GM23338 (cell line): Measurements from ENCODE around the gene NCOA4. TPM values are rescaled to one million over a fixed set of nuclear protein-coding genes. Genes with fewer than 3 reads are reported as not detected.

ENCODE experiments used
- ATAC-seq: fragments of 200-7000 bp; cut with Tn5 transposase; 3 replicates; pipeline ENCODE4 v1.9.1; 2020
- DNase-seq: peaks from one replicate; pipeline ENCODE4 v3.0.0-alpha.2; 2015; ENCODE audit warnings: low spot score
- H2AFZ ChIP-seq: fragments of 200-600 bp; sonication (generic); 2 replicates; pipeline ENCODE4 v1.8.0; 2016; ENCODE audit warnings: antibody characterized with exemption, mild to moderate bottlenecking, moderate library complexity
- H3F3A ChIP-seq: fragments of 200-600 bp; sonication (generic); replicated peaks from 2 replicates; pipeline ENCODE4 v1.8.0; 2017; ENCODE audit warnings: antibody characterized with exemption, mixed run types, low read depth
- H3K27ac ChIP-seq: fragments of 200-600 bp; sonication (generic); 2 replicates; pipeline ENCODE4 v1.6.1; 2016; ENCODE audit warnings: low read depth
- H3K27me3 ChIP-seq: fragments of 200-600 bp; sonication (generic); 2 replicates; pipeline ENCODE4 v1.8.0; 2016; ENCODE audit warnings: mild to moderate bottlenecking, mixed run types, moderate library complexity; ENCODE audit not compliant: insufficient read depth
- H3K36me3 ChIP-seq: fragments of 200-600 bp; sonication (generic); 2 replicates; pipeline ENCODE4 v1.8.0; 2016; ENCODE audit warnings: mild to moderate bottlenecking; ENCODE audit not compliant: insufficient read depth
- H3K4me1 ChIP-seq: fragments of 200-600 bp; sonication (generic); 2 replicates; pipeline ENCODE4 v1.8.0; 2016; ENCODE audit warnings: mild to moderate bottlenecking, moderate library complexity; ENCODE audit not compliant: insufficient read depth
- H3K4me2 ChIP-seq: fragments of 200-600 bp; sonication (generic); 2 replicates; pipeline ENCODE4 v1.7.1; 2017; ENCODE audit warnings: mixed run types
- H3K4me3 ChIP-seq: fragments of 200-600 bp; sonication (generic); 2 replicates; pipeline ENCODE4 v1.6.1; 2016; ENCODE audit warnings: mixed run types
- H3K79me2 ChIP-seq: fragments of 200-600 bp; sonication (generic); replicated peaks from 2 replicates; pipeline ENCODE4 v1.8.0; 2017; ENCODE audit warnings: mild to moderate bottlenecking; ENCODE audit not compliant: insufficient read depth
- H3K9me2 ChIP-seq: fragments of 200-600 bp; sonication (generic); 2 replicates; pipeline ENCODE4 v1.8.0; 2017; ENCODE audit not compliant: insufficient read depth
- H4K20me1 ChIP-seq: fragments of 200-600 bp; sonication (generic); replicated peaks from 2 replicates; pipeline ENCODE4 v1.8.0; 2017; ENCODE audit warnings: mild to moderate bottlenecking; ENCODE audit not compliant: insufficient read depth
- H3K27ac Mint-ChIP-seq: 2 replicates; pipeline ENCODE4 v1.8.0; 2020; ENCODE audit warnings: inconsistent platforms, mild to moderate bottlenecking, moderate library complexity, mixed read lengths
- H3K27me3 Mint-ChIP-seq: 3 replicates; pipeline ENCODE4 v1.8.0; 2022; ENCODE audit warnings: low read depth, mild to moderate bottlenecking, moderate library complexity, mixed read lengths, inconsistent platforms; ENCODE audit not compliant: insufficient read depth, poor library complexity
- H3K36me3 Mint-ChIP-seq: 3 replicates; pipeline ENCODE4 v1.8.0; 2021; ENCODE audit warnings: low read depth, mild to moderate bottlenecking, inconsistent platforms, moderate library complexity, mixed read lengths
- H3K4me1 Mint-ChIP-seq: 3 replicates; pipeline ENCODE4 v1.8.0; 2020; ENCODE audit warnings: mild to moderate bottlenecking, inconsistent platforms, mixed read lengths
- H3K4me3 Mint-ChIP-seq: 3 replicates; pipeline ENCODE4 v1.8.0; 2021; ENCODE audit warnings: moderate library complexity, mild to moderate bottlenecking, inconsistent platforms, mixed read lengths
- H3K9me3 Mint-ChIP-seq: 3 replicates; pipeline ENCODE4 v1.8.0; 2020; ENCODE audit warnings: moderate library complexity, mild to moderate bottlenecking, inconsistent platforms, mixed read lengths
- CREB1 ChIP-seq: fragments of 250-450 bp; sonication (Bioruptor Pico); IDR thresholded peaks from 2 replicates; pipeline ENCODE4 v1.5.0; 2020; ENCODE audit warnings: low read depth, mild to moderate bottlenecking, moderate library complexity
- CTCF ChIP-seq, 2 experiments: fragments of 200-600 bp in 1 of 2; sonication (generic) in 1 of 2; conservative IDR thresholded peaks; 2 replicates each; pipeline versions ENCODE4 v1.5.1 to v1.6.1; 2016 to 2017; ENCODE audit warnings: antibody characterized with exemption in 2 of 2, low read depth in 2 of 2, mild to moderate bottlenecking in 2 of 2, moderate library complexity in 1 of 2
- ETS1 ChIP-seq: IDR thresholded peaks from 2 replicates; pipeline ENCODE4 v1.6.1; 2016; ENCODE audit warnings: antibody characterized with exemption
- EZH2 ChIP-seq: fragments of 200-600 bp; sonication (generic); IDR thresholded peaks from one replicate; pipeline ENCODE4 v1.8.0; 2017; ENCODE audit warnings: antibody characterized with exemption, mild to moderate bottlenecking, low read depth; ENCODE audit not compliant: unreplicated experiment
- EZH2phosphoT487 ChIP-seq: fragments of 200-600 bp; sonication (generic); IDR thresholded peaks from one replicate; pipeline ENCODE4 v1.8.1; 2018; ENCODE audit warnings: antibody characterized with exemption; ENCODE audit not compliant: unreplicated experiment
- JUNB ChIP-seq: IDR thresholded peaks from one replicate; pipeline ENCODE4 v1.6.1; 2016; ENCODE audit warnings: antibody characterized with exemption; ENCODE audit not compliant: unreplicated experiment
- NANOG ChIP-seq: IDR thresholded peaks from 2 replicates; pipeline ENCODE4 v1.6.1; 2016; ENCODE audit warnings: antibody characterized with exemption, borderline replicate concordance
- POLR2AphosphoS5 ChIP-seq: IDR thresholded peaks from 2 replicates; pipeline ENCODE4 v1.6.1; 2016; ENCODE audit warnings: antibody characterized with exemption, low read depth
- STAT1 ChIP-seq: IDR thresholded peaks from one replicate; pipeline ENCODE4 v1.6.1; 2016; ENCODE audit warnings: antibody characterized with exemption; ENCODE audit not compliant: unreplicated experiment
- ZNF114 ChIP-seq: fragments of 250-450 bp; sonication (Bioruptor Pico); IDR thresholded peaks from 2 replicates; pipeline ENCODE4 v1.5.0; 2020; ENCODE audit warnings: mild to moderate bottlenecking, moderate library complexity
- ZNF462 ChIP-seq: fragments of 250-450 bp; sonication (Bioruptor Pico); IDR thresholded peaks from 2 replicates; pipeline ENCODE4 v1.5.0; 2020; ENCODE audit warnings: mild to moderate bottlenecking, moderate library complexity
- polyA plus RNA-seq: library from polyadenylated mRNA; unstranded; fragments of >200 nt; fragmentation: Nextera tagmentation; extraction: Ambion mirVana; gene quantifications from 2 replicates; pipeline ENCODE4 v1.2.1, GENCODE V29; 2016
- total RNA-seq: library from RNA; depleted of rRNA; stranded (reverse); fragments of >200 nt; shearing (Covaris generic); gene quantifications from 2 replicates; pipeline ENCODE4 v1.2.3, GENCODE V29; 2014

The NCOA4 gene
- total and polyA plus RNA-seq, 2 experiments from 2014 or later = 24.9 to 76.9 TPM

- no peak for DNase-seq
- no peak overlapping the region for H3K27ac ChIP-seq
- H3K36me3 Mint-ChIP-seq = no peaks in the 10 kb centered on the region; the same call in 2 of the 3 replicates
- H3K4me1 Mint-ChIP-seq = peaks cover 3% of the 10 kb centered on the region; the same call in 2 of the 3 replicates
- TF ChIP-seq CREB1 (CRISPR knock-in tag) = no peak
- no peak for TF ChIP-seq JUNB
- TF ChIP-seq ETS1 = no peak
- TF ChIP-seq ZNF114 (CRISPR knock-in tag) = no peak
- TF ChIP-seq EZH2 = no peak
- TF ChIP-seq STAT1 = no peak
- TF ChIP-seq NANOG = no peak
- no peak overlapping the region for H3K4me2 ChIP-seq
- H3K4me1 ChIP-seq = peaks cover 7% of the 10 kb centered on the region; the same call in 1 of the 2 replicates
- no peak overlapping the region for H3K4me3 Mint-ChIP-seq
- ATAC-seq = no peak
- no peaks in the 10 kb centered on the region for H3K9me2 ChIP-seq
- no peaks in the 10 kb centered on the region for H4K20me1 ChIP-seq
- peak overlapping the region; percentile 84; the same call in 1 of the 2 replicates for H2AFZ ChIP-seq
- H3K27me3 Mint-ChIP-seq = no peaks in the 10 kb centered on the region
- no peak overlapping the region for H3K27ac Mint-ChIP-seq
- H3K79me2 ChIP-seq = no peaks in the 10 kb centered on the region
- H3K27me3 ChIP-seq = no peaks in the 10 kb centered on the region
- no peaks in the 10 kb centered on the region for H3K36me3 ChIP-seq
- H3K9me3 Mint-ChIP-seq = 0 out of 3 replicates have a peak, but pooled peaks cover 2% of the 10 kb centered on the region
- H3F3A ChIP-seq = no peaks in the 10 kb centered on the region
- no peak overlapping the region for H3K4me3 ChIP-seq
These were observed 46.7 kb upstream of the NCOA4 start for GRCh38 chr10:46077141-46077554.

- Histone ChIP-seq H3F3A (no peaks in the 10 kb centered on the region), H3K4me3 (no peak overlapping the region), H3K4me2 (no peak overlapping the region), H3K79me2 (no peaks in the 10 kb centered on the region), H3K27me3 (no peaks in the 10 kb centered on the region), H4K20me1 (no peaks in the 10 kb centered on the region), H3K4me1 (peaks cover 7% of the 10 kb centered on the region; the same call in 1 of the 2 replicates), H3K36me3 (no peaks in the 10 kb centered on the region), H3K9me2 (no peaks in the 10 kb centered on the region), H2AFZ (peak overlapping the region; percentile 38; the same call in 1 of the 2 replicates), H3K27ac (no peak overlapping the region)
- no peak overlapping the region for H3K4me3 Mint-ChIP-seq
- H3K9me3 Mint-ChIP-seq = 0 out of 3 replicates have a peak, but pooled peaks cover 2% of the 10 kb centered on the region
- DNase-seq (no peak), ATAC-seq (no peak)
- no peak overlapping the region for H3K27ac Mint-ChIP-seq
- H3K4me1 Mint-ChIP-seq = peaks cover 3% of the 10 kb centered on the region; the same call in 2 of the 3 replicates
- H3K27me3 Mint-ChIP-seq = peaks cover 4% of the 10 kb centered on the region
- H3K36me3 Mint-ChIP-seq = no peaks in the 10 kb centered on the region; the same call in 2 of the 3 replicates
- TF ChIP-seq STAT1 (no peak), CREB1 (CRISPR knock-in tag) (no peak), ZNF114 (CRISPR knock-in tag) (no peak), CTCF (conservative IDR thresholded peaks at IDR 0.05; ENCODE audit: low read depth in 2 of 2) (no peak), EZH2phosphoT487 (no peak), NANOG (no peak), POLR2AphosphoS5 (no peak), ZNF462 (CRISPR knock-in tag) (no peak), ETS1 (no peak)
These were observed 45.4 kb upstream of the NCOA4 start for GRCh38 chr10:46075869-46076268.
